Peyer's patch (tissue), 4 donors: Measurements from ENCODE around the gene TBX15. TPM values are rescaled to one million over a fixed set of nuclear protein-coding genes. Genes with fewer than 3 reads are reported as not detected.
A peak's percentile ranks its signal among the peaks of the same experiment; 100 is the strongest.
"Not testable (repeated sequence)": the region's sequence is repeated elsewhere in the genome, so short reads cannot be mapped to it uniquely, and the experiment has no call there.

Experiments used
- DNase-seq, 3 donors: peaks; one replicate each; pipeline ENCODE4 v3.0.0-alpha.2; 2017 to 2019
- H3K27ac ChIP-seq, 4 donors: fragments of 200-600 bp; sonication (generic); one replicate each; pipeline ENCODE4 v1.5.1; 2016 to 2019
- H3K27me3 ChIP-seq, 2 donors: fragments of 200-600 bp; sonication (generic); one replicate each; pipeline ENCODE4 v1.5.1; 2019
- H3K36me3 ChIP-seq, 3 donors: fragments of 200-600 bp; sonication (generic); one replicate each; pipeline ENCODE4 v1.5.1; 2016 to 2019
- H3K4me1 ChIP-seq, 4 donors: fragments of 200-600 bp; sonication (generic); one replicate each; pipeline ENCODE4 v1.5.1; 2016 to 2019
- H3K4me3 ChIP-seq, 4 donors: fragments of 200-600 bp; sonication (generic); 1 replicate in 3 of 4; 2 replicates in 1 of 4; pipeline ENCODE4 v1.5.1; 2016 to 2019; ENCODE audit warnings: mild to moderate bottlenecking in 1 of 4
- H3K9me3 ChIP-seq, 4 donors: fragments of 200-600 bp; sonication (generic); one replicate each; pipeline ENCODE4 v1.5.1; 2016 to 2019; ENCODE audit warnings: mild to moderate bottlenecking in 1 of 4
- POLR2A ChIP-seq, 2 donors: fragments of 450-650 bp; IDR thresholded peaks; one replicate each; pipeline ENCODE4 v1.5.1; 2017; ENCODE audit warnings: antibody characterized with exemption in 2 of 2, mild to moderate bottlenecking in 2 of 2, moderate library complexity in 2 of 2
- total RNA-seq, 4 donors: library from RNA; depleted of rRNA; stranded (reverse); fragments of >200 nt; gene quantifications; one replicate each; pipeline ENCODE4 v1.1.0, GENCODE V29; 2016
- TF ChIP-seq, protein P1 (sequence below), 6 experiments: fragments of 450-650 bp in 4 of 6; fragments of 200-600 bp in 2 of 6; sonication (generic) in 1 of 6; IDR thresholded peaks; one replicate each; pipeline ENCODE4 v1.5.1; 2017 to 2019; ENCODE audit warnings: antibody characterized with exemption in 6 of 6, mild to moderate bottlenecking in 3 of 6, moderate library complexity in 1 of 6

Gene TBX15
- total RNA-seq, 4 donors from 2014 or later = 0.40 to 3.3 TPM; not detected in 2

DNA sequence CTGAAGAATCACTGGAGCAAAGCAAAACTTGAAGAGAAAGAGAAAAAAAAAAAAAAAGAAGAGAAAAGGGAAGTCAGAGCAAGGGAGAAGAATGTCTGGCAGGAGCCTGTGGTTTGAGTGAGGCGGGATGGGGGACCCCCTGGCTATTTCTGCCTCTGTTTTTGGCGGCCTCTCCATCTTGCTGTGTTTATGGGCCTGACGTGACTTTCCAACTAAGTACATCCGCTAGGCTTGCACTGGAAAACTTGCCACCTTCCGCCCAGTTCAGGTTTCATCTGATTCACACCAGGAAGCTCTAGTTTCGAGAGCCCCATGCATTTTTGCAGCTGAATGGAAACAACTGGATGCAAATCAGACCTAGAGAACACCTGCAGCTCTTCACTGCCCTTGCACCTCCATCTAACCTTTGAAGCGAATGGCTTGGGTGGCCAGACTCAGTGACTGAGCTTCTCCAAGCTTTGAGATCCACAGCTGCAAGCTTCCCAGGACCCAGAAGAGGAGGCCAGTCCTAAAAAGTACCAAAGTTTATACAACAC is 28.0 kb downstream of the TBX15 start:
- no peaks in the 10 kb centered on the region for H3K9me3 ChIP-seq
- TF ChIP-seq, protein P1, sequence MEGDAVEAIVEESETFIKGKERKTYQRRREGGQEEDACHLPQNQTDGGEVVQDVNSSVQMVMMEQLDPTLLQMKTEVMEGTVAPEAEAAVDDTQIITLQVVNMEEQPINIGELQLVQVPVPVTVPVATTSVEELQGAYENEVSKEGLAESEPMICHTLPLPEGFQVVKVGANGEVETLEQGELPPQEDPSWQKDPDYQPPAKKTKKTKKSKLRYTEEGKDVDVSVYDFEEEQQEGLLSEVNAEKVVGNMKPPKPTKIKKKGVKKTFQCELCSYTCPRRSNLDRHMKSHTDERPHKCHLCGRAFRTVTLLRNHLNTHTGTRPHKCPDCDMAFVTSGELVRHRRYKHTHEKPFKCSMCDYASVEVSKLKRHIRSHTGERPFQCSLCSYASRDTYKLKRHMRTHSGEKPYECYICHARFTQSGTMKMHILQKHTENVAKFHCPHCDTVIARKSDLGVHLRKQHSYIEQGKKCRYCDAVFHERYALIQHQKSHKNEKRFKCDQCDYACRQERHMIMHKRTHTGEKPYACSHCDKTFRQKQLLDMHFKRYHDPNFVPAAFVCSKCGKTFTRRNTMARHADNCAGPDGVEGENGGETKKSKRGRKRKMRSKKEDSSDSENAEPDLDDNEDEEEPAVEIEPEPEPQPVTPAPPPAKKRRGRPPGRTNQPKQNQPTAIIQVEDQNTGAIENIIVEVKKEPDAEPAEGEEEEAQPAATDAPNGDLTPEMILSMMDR (IDR thresholded peaks at IDR 0.05) = no peak
- TF ChIP-seq POLR2A (IDR thresholded peaks at IDR 0.05) = no peak
- H3K27ac ChIP-seq = peak overlapping the region in 3 of 4 donors; percentile 49 to 65 (median 63)
- H3K27me3 ChIP-seq = no peaks in the 10 kb centered on the region
- H3K36me3 ChIP-seq = no peaks in the 10 kb centered on the region
- H3K4me3 ChIP-seq = no peak overlapping the region
- peaks cover 0 to 8% (median 3%) of the 10 kb centered on the region in 4 donors for H3K4me1 ChIP-seq
- peak in 2 of 3 donors; percentile 52 to 59 for DNase-seq

DNA sequence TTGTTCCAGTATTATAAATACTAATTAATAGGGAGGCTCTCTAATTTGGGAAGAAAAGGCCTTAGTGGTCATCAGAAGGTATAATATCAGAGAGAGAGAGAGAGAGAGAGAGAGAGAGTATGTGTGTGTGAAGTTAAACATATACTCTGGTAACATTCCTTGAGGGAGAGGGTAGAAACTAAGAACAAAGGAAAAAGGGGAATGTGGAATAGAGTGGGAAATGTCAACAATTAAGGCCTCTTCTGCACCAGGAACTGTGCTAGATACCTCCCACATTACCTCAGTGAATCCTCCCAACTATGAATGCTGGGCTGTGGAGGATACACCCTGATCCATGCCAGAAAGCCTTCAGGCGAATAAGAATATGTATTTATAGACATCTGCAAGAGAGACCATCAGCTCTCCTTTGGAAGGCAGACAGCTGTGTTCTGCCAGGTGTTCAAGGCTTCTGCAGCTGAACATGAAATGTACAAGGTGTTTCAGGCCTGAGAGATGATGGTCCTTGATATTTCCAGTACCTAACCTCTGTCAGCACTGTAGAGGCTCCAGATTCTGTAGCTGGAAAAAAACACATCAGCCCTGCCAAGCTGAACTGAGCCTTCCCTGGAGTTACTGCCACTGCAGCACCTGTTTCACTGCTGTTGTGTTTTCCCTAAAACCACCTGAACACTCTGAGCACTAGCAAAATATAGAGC is 29.1 kb downstream of the TBX15 start:
- no peak for DNase-seq
- Histone ChIP-seq H3K9me3 (no peaks in the 10 kb centered on the region), H3K27ac (peak overlapping the region in 2 of 4 donors; percentile 49 to 65), H3K4me1 (peaks cover 0 to 8% (median 3%) of the 10 kb centered on the region in 4 donors), H3K4me3 (no peak overlapping the region), H3K27me3 (no peaks in the 10 kb centered on the region), H3K36me3 (no peaks in the 10 kb centered on the region)
- TF ChIP-seq, protein P1 (IDR thresholded peaks at IDR 0.05) = no peak
- no peak for TF ChIP-seq POLR2A (IDR thresholded peaks at IDR 0.05)

DNA sequence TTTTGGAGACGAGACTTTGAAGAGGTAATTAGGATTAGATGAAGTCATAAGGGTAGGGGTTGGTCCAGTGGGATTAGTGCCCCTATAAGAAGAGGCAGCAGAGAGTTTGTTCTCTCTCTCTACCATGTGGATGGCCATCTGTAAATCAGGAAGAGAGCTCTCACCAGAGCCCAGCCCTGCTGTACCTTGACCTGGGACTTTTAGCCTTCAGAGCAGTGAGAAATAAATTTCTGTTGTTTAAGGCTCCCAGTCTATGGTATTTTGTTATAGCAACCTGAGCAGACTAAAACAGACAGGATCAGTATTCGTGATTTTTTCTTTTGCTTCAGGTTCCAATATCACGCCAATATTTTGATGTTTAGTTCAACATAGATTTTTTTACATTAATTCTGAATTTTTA is 30.0 kb downstream of the TBX15 start:
- peak in 1 of 3 donors; percentile 70 for DNase-seq
- Histone ChIP-seq H3K36me3 (no peaks in the 10 kb centered on the region), H3K27ac (no peak overlapping the region), H3K27me3 (no peaks in the 10 kb centered on the region), H3K4me3 (no peak overlapping the region), H3K9me3 (no peaks in the 10 kb centered on the region), H3K4me1 (peaks cover 0 to 8% (median 3%) of the 10 kb centered on the region in 4 donors)
- TF ChIP-seq, protein P1 (IDR thresholded peaks at IDR 0.05) = no peak
- no peak for TF ChIP-seq POLR2A (IDR thresholded peaks at IDR 0.05)

DNA sequence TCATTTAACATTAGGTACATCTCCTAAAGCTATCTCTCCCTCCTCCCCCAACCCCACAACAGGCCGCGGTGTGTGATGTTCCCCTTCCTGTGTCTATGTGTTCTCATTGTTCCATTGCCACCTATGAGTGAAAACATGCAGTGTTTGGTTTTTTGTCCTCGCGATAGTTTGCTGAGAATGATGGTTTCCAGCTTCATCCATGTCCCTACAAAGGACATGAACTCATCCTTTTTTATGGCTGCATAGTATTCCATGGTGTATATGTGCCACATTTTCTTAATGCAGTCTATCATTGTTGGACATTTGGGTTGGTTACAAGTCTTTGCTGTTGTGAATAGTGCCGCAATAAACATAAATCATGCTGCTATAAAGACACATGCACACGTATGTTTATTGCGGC is 30.6 kb downstream of the TBX15 start:
- not testable (repeated sequence) for H3K27ac ChIP-seq, DNase-seq, H3K36me3 ChIP-seq, H3K4me1 ChIP-seq, H3K9me3 ChIP-seq, H3K4me3 ChIP-seq, H3K27me3 ChIP-seq

DNA sequence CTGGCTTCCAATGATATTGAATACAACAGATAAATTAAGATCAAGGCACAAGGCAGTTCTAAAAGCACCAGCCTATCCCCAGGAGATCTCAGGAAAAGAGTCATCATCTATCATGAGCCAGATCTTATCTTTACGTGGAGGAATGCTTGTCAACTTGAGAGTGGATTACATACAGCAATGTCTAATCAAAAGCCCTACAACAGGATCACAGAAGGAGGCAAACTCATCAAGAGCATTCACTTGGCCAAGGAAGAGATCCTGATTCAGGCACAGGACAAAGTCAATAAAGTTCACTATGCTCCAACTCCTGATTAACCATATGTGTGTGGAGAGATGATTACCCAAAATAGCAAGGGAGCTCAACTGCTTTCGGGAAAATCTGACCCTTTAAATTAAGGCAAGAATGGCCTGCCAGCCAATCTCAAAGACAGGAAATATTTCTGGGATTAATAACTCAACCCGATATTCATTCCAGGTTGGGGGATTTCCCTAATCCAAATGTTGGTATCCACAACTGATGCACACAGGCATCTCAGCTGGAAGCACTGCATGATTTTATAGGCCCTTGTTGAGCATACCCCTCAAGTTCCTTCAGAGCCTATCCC is 33.7 kb downstream of the TBX15 start:
- Histone ChIP-seq H3K27ac (no peak overlapping the region), H3K36me3 (no peaks in the 10 kb centered on the region), H3K9me3 (no peaks in the 10 kb centered on the region), H3K27me3 (no peaks in the 10 kb centered on the region), H3K4me1 (peaks cover 0 to 3% (median 0%) of the 10 kb centered on the region in 4 donors), H3K4me3 (no peak overlapping the region)
- no peak for TF ChIP-seq POLR2A (IDR thresholded peaks at IDR 0.05)
- TF ChIP-seq, protein P1 (IDR thresholded peaks at IDR 0.05) = no peak
- DNase-seq = no peak

DNA sequence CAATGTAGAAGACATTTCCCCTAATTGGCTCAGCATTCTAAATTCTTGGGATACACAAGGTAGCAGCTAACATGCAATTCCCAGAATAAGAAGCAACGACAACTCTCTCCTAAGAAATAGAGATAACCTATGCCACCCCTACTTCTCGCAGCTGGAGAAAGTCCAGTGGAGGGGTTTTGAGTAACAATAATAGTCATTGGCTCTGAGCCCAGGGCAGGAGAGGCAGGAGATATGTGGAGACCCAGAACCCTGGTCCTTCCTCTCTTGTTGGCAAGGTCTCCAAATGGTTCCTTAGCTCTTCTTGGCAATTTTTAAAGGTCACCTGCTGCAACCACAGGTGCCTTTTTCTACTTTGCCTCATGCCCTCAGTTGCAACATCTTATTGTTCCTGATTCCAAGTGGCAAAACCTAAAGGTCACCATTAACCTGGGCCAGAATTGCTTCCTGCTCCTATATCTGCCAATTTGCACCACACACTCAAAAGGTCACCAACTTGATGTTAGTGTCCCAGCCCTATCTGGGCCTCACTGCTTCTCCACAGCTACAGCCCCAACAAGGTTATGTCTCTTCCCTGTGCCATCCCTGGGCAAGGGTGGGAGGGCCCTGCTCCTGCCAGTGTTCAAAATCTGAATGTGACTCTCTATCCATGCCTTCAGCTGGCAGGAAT is 36.7 kb downstream of the TBX15 start:
- Histone ChIP-seq H3K27ac (no peak overlapping the region), H3K4me3 (no peak overlapping the region), H3K4me1 (no peaks in the 10 kb centered on the region), H3K27me3 (no peaks in the 10 kb centered on the region), H3K9me3 (no peaks in the 10 kb centered on the region), H3K36me3 (no peaks in the 10 kb centered on the region)
- TF ChIP-seq, protein P1 (IDR thresholded peaks at IDR 0.05) = no peak
- no peak for TF ChIP-seq POLR2A (IDR thresholded peaks at IDR 0.05)
- no peak for DNase-seq
